Measurements from ENCODE around the gene IL1A. TPM values are rescaled to one million over a fixed set of nuclear protein-coding genes. Genes with fewer than 3 reads are reported as not detected.

The IL1A gene
- total RNA-seq, 1 donor, result 0.90 TPM

DNA sequence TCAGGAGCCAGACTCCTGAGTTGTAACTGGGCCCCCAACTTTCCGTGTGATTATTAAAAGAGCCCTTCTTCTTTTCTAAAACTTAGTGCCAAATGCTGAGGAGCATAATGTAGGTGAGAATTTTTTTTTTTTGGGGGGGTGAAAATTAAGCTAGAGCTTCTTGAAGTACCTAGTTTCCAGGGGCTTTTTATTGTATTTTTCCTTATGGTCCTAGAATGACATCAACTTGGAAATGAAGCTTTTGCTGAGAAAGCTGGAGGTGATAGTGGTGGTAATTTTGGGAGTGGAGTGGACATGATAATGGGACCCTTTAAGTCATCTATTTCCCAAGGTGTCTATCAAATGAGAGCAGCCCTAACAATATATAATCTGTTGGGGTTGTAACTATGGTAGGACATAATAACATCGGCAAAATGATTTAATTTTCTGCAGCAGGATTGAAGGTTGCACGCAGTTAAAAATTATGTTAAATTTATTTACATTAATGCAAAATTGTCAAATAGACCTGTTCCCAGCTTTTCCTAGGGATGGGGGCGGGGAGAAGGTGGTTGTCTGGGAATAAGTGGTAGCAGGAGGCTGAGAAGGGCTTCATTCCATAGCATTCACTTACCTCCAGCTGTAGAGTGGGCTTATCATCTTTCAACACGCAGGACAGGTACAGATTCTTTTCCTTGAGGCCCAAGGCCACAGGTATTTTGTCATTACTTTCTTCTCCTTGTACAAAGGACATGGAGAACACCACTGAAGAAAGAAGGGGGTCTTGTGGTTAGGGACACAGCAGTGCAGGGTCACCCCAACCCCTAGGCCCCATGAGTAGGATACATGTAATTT, 46.6 kb upstream of the IL1A start:
- DNase-seq (ENCODE audit: low read depth), result no peak
- TF ChIP-seq CTCF (IDR thresholded peaks at IDR 0.05; ENCODE audit: insufficient read depth, low read length), result no peak
- no peak overlapping the region for H3K4me3 ChIP-seq (ENCODE audit: low read depth, low read length)

- DNase-seq (ENCODE audit: low read depth), result no peak
- TF ChIP-seq CTCF (IDR thresholded peaks at IDR 0.05; ENCODE audit: insufficient read depth, low read length), result no peak
- H3K4me3 ChIP-seq (ENCODE audit: low read depth, low read length), result no peak overlapping the region
Observed at GRCh38 chr2:112829961-112830681, 45.8 kb upstream of the IL1A start.

DNA sequence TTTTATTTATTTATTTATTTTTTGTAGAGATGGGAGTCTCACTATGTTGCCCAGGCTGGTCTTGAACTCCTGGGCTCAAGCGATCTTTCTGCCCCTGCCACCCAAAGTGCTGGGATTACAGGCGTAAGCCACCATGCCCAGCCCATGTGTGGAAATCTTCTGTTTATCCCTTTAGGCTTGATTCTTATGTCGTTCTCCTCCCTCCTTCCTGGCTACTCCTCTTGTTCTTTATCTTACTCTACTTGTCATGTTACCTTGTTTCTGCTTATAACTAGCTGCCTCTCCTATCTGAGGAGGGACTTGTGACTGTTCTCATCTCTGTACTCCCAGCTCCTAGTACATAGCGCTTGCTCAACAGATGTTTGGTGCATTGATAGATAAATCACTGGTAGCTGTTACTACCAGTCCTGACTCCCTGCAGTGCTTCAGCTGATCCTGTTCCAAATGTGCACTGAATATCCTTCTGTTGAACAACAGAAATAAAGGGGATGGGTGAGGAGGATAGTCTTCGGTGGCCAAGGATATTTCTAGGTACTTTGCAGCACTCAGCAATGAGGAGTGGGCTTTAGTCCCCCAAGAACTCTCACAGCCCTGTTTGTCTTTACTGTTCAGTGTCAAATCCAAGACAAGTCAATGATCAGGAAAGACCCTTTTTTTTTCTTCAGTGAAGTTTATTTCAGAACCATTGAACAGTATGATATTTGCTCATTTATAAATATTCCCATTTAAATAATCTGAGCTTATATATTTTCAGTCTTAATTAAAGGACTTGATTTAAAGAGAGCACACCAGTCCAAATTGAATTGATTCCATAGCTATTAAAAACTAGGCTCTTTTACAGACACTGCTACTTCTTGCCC, 45.0 kb upstream of the IL1A start:
- DNase-seq (ENCODE audit: low read depth), result no peak
- no peak for TF ChIP-seq CTCF (IDR thresholded peaks at IDR 0.05; ENCODE audit: insufficient read depth, low read length)
- H3K4me3 ChIP-seq (ENCODE audit: low read depth, low read length), result no peak overlapping the region

GRCh38 chr2:112828251-112828691, 44.0 kb upstream of the IL1A start:
- TF ChIP-seq CTCF (IDR thresholded peaks at IDR 0.05; ENCODE audit: insufficient read depth, low read length), result no peak
- no peak overlapping the region for H3K4me3 ChIP-seq (ENCODE audit: low read depth, low read length)
- DNase-seq (ENCODE audit: low read depth), result no peak

DNA sequence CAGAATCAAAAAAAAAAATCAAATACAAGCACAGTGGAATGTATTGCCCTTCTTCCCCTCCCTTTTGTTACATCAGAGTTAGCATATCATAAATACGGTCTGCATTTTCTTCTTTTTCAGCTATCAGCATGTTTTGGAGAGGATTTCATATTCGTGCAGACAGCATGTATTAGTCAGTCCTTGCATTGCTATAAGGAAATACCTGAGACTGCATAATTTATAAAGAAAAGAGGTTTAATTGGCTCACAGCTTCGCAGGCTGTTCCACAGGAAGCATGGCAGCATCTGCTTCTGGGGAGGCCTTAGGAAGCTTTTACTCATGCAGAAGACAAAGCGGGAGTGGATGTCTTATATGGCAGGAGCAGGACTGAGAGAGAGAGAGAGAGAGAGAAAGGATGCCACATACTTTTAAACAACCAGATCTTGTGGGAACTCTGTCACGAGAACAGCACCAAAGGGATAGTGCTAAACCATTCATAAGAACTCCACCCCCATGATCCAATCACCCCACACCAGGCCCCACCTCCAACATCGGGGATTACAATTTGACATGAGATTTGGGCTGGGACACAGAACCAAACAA, 43.4 kb upstream of the IL1A start:
- TF ChIP-seq CTCF (IDR thresholded peaks at IDR 0.05; ENCODE audit: insufficient read depth, low read length), result no peak
- no peak overlapping the region for H3K4me3 ChIP-seq (ENCODE audit: low read depth, low read length)
- DNase-seq (ENCODE audit: low read depth), result no peak

- DNase-seq (ENCODE audit: low read depth), result no peak
- no peak overlapping the region for H3K4me3 ChIP-seq (ENCODE audit: low read depth, low read length)
- TF ChIP-seq CTCF (IDR thresholded peaks at IDR 0.05; ENCODE audit: insufficient read depth, low read length), result no peak
Observed at GRCh38 chr2:112827009-112827408, 42.7 kb upstream of the IL1A start.

All from fibroblast of the aortic adventitia (primary cell).